KOPT-K1 (cell line): Measurements from ENCODE around the gene C20orf204.
A peak's percentile ranks its signal among the peaks of the same experiment; 100 is the strongest.

ENCODE experiments used
- H3K27ac ChIP-seq: fragments of 200-600 bp; sonication (generic); 2 replicates; pipeline ENCODE4 v1.5.1; 2016; ENCODE audit warnings: antibody characterized with exemption, mild to moderate bottlenecking, low read depth, low read length; ENCODE audit not compliant: poor library complexity, severe bottlenecking
- H3K36me3 ChIP-seq: fragments of 200-600 bp; sonication (generic); 2 replicates; pipeline ENCODE4 v1.5.1; 2017; ENCODE audit warnings: antibody characterized with exemption, mild to moderate bottlenecking, low read length, moderate library complexity; ENCODE audit not compliant: insufficient read depth
- H3K9me3 ChIP-seq: fragments of 200-600 bp; sonication (generic); 2 replicates; pipeline ENCODE4 v1.5.1; 2017; ENCODE audit warnings: antibody characterized with exemption, low read length, mild to moderate bottlenecking; ENCODE audit not compliant: insufficient read depth, poor library complexity, severe bottlenecking

Gene C20orf204

GRCh38 chr20:64036346-64037198, 590 bp downstream of the C20orf204 start:
- Histone ChIP-seq H3K36me3 (peaks cover 29% of the 10 kb centered on the region), H3K27ac (peak overlapping the region; percentile 91), H3K9me3 (no peaks in the 10 kb centered on the region)

- Histone ChIP-seq H3K27ac (peak overlapping the region; percentile 91), H3K9me3 (no peaks in the 10 kb centered on the region)
Measured at GRCh38 chr20:64037199-64037497, 1.2 kb downstream of the C20orf204 start.

GRCh38 chr20:64037498-64038213, 1.7 kb downstream of the C20orf204 start:
- Histone ChIP-seq H3K27ac (peak overlapping the region; percentile 91), H3K36me3 (peaks cover 18% of the 10 kb centered on the region), H3K9me3 (no peaks in the 10 kb centered on the region)

More at GRCh38 chr20:64037199-64037497, 1.2 kb downstream of the C20orf204 start:
- H3K36me3 ChIP-seq, result peaks cover 24% of the 10 kb centered on the region

- peak overlapping the region; percentile 62 for H3K27ac ChIP-seq
- peaks cover 13% of the 10 kb centered on the region; the same call in 1 of the 2 replicates for H3K36me3 ChIP-seq
- no peaks in the 10 kb centered on the region for H3K9me3 ChIP-seq
Measured at GRCh38 chr20:64038224-64038564, 2.2 kb downstream of the C20orf204 start.

- Histone ChIP-seq H3K36me3 (peaks cover 8% of the 10 kb centered on the region; the same call in 1 of the 2 replicates), H3K27ac (peak overlapping the region; percentile 62), H3K9me3 (no peaks in the 10 kb centered on the region)
Measured at GRCh38 chr20:64038565-64039292, 2.7 kb downstream of the C20orf204 start.

- Histone ChIP-seq H3K9me3 (no peaks in the 10 kb centered on the region), H3K27ac (peak overlapping the region; percentile 62), H3K36me3 (no peaks in the 10 kb centered on the region)
Measured at GRCh38 chr20:64039293-64040160, 3.5 kb downstream of the C20orf204 start.

DNA sequence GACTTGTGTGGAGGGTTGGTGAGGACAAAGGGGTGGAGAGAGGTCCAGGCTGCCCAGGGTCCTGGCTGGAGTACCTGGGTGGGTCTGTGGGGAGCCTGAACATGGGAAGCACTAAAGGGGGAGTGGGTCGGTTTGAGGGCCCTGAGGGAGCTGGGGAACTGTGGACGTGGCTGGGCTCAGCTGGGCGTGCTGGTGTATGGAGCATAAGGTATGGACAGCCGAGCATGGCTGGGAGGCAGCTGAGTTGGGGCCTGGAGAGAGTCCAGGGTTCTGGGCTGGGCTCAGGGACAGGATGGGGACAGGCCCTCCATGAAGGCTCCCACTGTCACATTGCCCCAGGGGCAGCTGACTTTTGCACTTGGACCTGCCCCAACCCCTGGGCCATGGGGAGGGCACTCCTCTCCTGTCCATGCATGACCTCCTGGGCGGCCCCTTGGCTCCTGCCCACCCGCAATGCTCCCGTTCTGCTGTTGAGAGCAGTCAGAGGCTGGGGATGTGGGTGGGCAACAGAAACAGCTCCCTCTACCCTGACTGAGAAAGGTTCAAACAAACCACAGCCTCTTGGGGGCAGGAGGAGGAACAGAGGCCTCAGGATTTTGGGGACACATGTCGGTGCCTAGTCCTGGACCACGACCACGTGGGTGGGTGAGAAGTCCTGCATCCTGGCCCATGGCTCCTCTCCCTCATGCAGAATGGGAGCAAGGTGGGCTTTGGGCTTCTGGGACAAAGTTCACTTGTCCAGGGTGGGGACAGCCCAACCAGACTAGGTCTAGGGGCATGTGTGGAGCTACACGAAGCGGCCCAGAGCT, 4.5 kb downstream of the C20orf204 start:
- Histone ChIP-seq H3K36me3 (no peaks in the 10 kb centered on the region), H3K27ac (peak overlapping the region; percentile 64), H3K9me3 (no peaks in the 10 kb centered on the region)

DNA sequence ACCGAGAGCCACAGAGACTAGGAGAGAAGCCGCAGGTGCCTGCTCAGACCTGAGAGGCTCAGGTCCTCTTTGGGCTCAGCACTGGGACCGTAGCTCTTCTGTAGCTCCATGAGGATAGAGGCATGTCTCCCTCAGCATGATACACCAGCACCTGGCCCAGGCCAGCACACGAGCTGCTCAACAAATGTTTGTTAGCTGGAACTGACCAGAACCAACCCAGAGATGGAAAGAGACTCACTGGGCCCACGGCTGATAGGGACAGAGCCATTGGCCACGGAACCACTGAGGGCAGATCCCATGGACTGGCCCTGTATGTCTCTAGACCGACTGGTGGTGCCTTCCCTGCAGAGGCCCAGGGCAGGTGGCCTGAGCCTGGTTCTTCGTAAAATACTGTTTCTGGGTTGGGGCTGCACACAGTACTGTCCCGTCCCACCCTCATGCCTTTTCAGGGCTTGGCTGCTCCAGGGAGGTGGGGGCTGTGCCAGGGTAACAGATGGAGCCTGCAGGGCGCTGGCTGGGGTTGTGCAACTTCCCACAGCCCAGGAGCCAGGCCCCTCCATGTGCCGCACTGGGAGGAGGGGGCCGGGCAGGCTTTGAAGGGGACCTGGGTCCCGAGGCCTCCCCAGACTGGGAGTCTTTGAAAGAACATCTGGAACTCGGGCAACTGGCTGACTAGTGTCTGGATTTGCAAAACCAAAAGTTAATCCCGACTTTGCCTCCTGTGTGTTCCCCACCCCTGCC, 5.2 kb downstream of the C20orf204 start:
- no peaks in the 10 kb centered on the region for H3K36me3 ChIP-seq
- no peaks in the 10 kb centered on the region for H3K9me3 ChIP-seq
- H3K27ac ChIP-seq, result peak overlapping the region; percentile 64

DNA sequence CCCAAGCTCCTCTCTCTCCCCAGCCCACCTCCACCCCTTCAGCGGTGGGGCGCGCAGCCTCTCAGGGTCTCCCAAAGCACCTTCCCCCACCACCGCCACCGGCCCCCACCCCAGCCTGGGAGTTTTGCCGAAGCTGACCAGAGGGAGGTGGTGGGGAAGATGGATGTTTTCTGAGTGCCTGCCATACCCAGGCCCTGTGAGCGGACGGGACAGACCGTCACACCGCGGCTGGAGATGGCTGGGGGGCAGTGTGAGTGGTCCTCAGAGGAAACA, 5.7 kb downstream of the C20orf204 start:
- peak overlapping the region; percentile 64 for H3K27ac ChIP-seq
- no peaks in the 10 kb centered on the region for H3K36me3 ChIP-seq
- H3K9me3 ChIP-seq, result no peaks in the 10 kb centered on the region

DNA sequence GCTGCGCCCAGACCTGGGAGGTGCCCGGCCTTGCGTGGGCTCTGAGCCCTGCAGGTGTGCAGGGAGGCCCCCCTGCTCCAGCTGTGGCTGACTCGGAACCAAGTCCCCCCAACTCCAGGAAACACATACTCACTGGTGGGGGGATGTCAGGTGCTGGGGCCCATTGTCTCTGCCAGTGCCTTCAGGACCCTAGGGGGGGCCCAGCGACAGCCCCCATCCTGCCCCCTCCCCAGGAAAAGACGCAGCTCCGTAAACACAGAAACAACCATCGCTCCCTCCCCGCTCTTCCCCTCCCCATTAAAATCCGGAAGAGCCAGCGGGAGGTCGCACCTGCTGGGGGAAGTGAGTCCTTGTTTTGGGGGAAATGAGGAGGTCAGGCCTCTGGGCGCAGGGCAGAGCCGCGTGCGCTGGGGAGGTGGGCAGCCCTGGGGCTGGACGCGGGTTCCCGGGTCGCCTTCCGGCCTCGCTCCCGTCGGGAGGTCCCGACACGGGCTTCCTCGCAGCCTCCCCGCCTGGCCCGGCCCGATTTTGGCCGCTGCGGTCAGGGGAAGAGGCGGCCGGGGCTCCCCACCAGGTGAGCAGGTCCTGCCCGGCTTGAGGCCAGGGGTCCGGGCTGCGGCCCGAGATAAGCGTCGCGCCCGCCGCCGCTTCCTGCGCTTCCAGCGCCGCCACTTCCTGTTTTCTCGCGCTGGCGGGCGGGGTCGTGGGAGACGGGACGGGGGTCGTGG, 6.2 kb downstream of the C20orf204 start:
- peak overlapping the region; percentile 64 for H3K27ac ChIP-seq
- H3K9me3 ChIP-seq, result no peaks in the 10 kb centered on the region
- no peaks in the 10 kb centered on the region for H3K36me3 ChIP-seq

DNA sequence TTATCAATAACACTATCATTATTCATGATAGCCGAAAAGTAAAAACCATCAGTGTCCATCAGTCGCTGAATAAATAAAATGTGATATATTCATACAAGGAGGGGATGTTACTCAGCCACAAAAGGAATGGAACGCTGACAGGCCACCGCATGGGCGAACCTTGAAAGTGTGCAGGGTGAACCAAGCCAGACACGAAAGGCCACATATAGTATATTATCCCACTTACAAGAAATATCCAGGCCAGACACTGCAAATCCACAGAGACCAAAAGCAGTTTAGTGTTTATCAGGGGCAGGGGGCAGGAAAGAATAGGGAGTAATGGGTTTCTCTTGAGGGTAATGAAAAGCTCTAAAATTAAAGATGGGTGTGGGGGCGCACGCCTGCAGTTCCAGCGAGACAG, 7.8 kb downstream of the C20orf204 start:
- no peaks in the 10 kb centered on the region for H3K9me3 ChIP-seq
- H3K36me3 ChIP-seq, result no peaks in the 10 kb centered on the region
- no peak overlapping the region for H3K27ac ChIP-seq

GRCh38 chr20:64044484-64045247, 8.7 kb downstream of the C20orf204 start:
- H3K27ac ChIP-seq, result no peak overlapping the region
- no peaks in the 10 kb centered on the region for H3K36me3 ChIP-seq
- H3K9me3 ChIP-seq, result no peaks in the 10 kb centered on the region
